ENCODE data around the gene ZRSR2. TPM values are rescaled to one million over a fixed set of nuclear protein-coding genes. Genes with fewer than 3 reads are reported as not detected.

ZRSR2 gene
- total and polyA plus RNA-seq, 10 of the 15 experiments (the other 5 are each of a cell fraction or from before 2014, with no cell fraction given) = 8.8 to 34.1 (median 15.6) TPM

DNA sequence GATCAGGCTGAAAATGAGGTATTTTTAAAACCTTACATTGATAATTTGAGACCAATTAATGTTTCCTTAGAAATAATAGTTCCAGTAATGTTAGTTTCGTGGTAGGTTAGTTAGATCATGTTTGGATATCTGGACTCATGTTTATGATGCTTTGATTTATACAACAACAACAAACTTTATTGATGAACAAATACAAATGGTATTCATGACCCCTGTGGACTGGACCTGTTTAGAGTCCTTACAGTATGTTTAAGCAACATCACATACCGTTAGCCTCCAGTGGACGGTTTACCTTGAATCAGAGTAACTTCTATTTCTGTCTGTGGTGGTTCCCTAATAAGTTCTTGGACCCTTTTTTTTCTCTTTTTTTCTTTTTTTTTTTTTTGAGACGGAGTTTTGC lies 18.0 kb downstream of the ZRSR2 start:
- Histone ChIP-seq H3K4me1 (ENCODE audit: control insufficient read depth, insufficient read depth, low read length) (no peaks in the 10 kb centered on the region), H3K79me2 (ENCODE audit: control insufficient read depth, insufficient read depth, low read length) (no peaks in the 10 kb centered on the region), H4K20me1 (ENCODE audit: control insufficient read depth, insufficient read depth) (no peaks in the 10 kb centered on the region), H2AFZ (ENCODE audit: control insufficient read depth, low read depth, low read length) (no peak overlapping the region), H3K9me3 (replicated peaks; ENCODE audit: control insufficient read depth, insufficient read depth, low read length) (no peaks in the 10 kb centered on the region), H3K36me3 (ENCODE audit: control insufficient read depth in 2 of 2, insufficient read depth in 2 of 2, low read length in 1 of 2) (peaks cover 4 to 40% of the 10 kb centered on the region in 2 experiments), H3K9ac (ENCODE audit: control insufficient read depth, insufficient read depth, low read length) (no peak overlapping the region), H3K27ac (ENCODE audit: control insufficient read depth, insufficient read depth) (no peak overlapping the region), H3K27me3 (replicated peaks in 1 of 2; ENCODE audit: control insufficient read depth in 2 of 2, insufficient read depth in 2 of 2, low read length in 1 of 2) (no peaks in the 10 kb centered on the region), H3K4me3 (no peak overlapping the region), H3K4me2 (ENCODE audit: control insufficient read depth, insufficient read depth) (no peak overlapping the region)
- ChIA-PET RAD21 (ENCODE audit: unreplicated experiment) (no interaction called here), CTCF (interaction anchor here (1.5 kb wide), 1 partner anchor 8 kb away, joined by 3 read pairs; no protein-coding TSS in a partner anchor), POLR2A (no interaction called here), SMC1A (ENCODE audit: uncharacterized antibody, unreplicated experiment) (interaction anchor here (1.8 kb wide), 1 partner anchor 8 kb away, joined by 6 read pairs; no protein-coding TSS in a partner anchor)
- FAIRE-seq (no peak), DNase-seq (ENCODE audit: low read depth, low spot score) (no peak), ATAC-seq (no peak)
- WGBS (ENCODE audit: insufficient coverage, insufficient replicate concordance, low lambda C conversion rate, missing lambda C conversion rate) = 98% methylated on average over 3 of the region's 4 CpGs
- no TSS peak for BruUV-seq (replicated peaks)
- in situ Hi-C loops (cut with MboI) = no loop called here
- intact Hi-C loops (cut with micrococcal nuclease; ENCODE audit: unreplicated experiment) = no loop called here
- TF ChIP-seq USF2 (IDR thresholded peaks at IDR 0.05; ENCODE audit: borderline replicate concordance, low read depth, low read length) (no peak), EED (IDR thresholded peaks at IDR 0.05; ENCODE audit: low read depth) (no peak), CUX1 (IDR thresholded peaks at IDR 0.05; ENCODE audit: insufficient replicate concordance, low read depth, low read length) (no peak), CHD2 (IDR thresholded peaks at IDR 0.05; ENCODE audit: borderline replicate concordance, low read depth, low read length) (no peak), POLR2AphosphoS2 (IDR thresholded peaks at IDR 0.05; ENCODE audit: low read depth, low read length) (no peak), JUNB (IDR thresholded peaks at IDR 0.05) (no peak), SUPT20H (IDR thresholded peaks at IDR 0.05; ENCODE audit: borderline replicate concordance, control insufficient read depth, low read depth, low read length) (no peak), USF1 (IDR thresholded peaks at IDR 0.05; ENCODE audit: borderline replicate concordance, extremely low read length, insufficient read depth, low read depth, low read length) (no peak), RELA (IDR thresholded peaks at IDR 0.05; ENCODE audit: borderline replicate concordance, partially characterized antibody) (no peak), SRF (IDR thresholded peaks at IDR 0.05; ENCODE audit: low read depth in 2 of 2, low read length in 2 of 2) (no peak)
- TF ChIP-seq, protein P1, sequence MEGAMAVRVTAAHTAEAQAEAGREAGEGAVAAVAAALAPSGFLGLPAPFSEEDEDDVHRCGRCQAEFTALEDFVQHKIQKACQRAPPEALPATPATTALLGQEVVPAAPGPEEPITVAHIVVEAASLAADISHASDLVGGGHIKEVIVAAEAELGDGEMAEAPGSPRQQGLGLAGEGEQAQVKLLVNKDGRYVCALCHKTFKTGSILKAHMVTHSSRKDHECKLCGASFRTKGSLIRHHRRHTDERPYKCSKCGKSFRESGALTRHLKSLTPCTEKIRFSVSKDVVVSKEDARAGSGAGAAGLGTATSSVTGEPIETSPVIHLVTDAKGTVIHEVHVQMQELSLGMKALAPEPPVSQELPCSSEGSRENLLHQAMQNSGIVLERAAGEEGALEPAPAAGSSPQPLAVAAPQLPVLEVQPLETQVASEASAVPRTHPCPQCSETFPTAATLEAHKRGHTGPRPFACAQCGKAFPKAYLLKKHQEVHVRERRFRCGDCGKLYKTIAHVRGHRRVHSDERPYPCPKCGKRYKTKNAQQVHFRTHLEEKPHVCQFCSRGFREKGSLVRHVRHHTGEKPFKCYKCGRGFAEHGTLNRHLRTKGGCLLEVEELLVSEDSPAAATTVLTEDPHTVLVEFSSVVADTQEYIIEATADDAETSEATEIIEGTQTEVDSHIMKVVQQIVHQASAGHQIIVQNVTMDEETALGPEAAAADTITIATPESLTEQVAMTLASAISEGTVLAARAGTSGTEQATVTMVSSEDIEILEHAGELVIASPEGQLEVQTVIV (IDR thresholded peaks at IDR 0.05; ENCODE audit: borderline replicate concordance, partially characterized antibody) = no peak
- TF ChIP-seq, protein P2, sequence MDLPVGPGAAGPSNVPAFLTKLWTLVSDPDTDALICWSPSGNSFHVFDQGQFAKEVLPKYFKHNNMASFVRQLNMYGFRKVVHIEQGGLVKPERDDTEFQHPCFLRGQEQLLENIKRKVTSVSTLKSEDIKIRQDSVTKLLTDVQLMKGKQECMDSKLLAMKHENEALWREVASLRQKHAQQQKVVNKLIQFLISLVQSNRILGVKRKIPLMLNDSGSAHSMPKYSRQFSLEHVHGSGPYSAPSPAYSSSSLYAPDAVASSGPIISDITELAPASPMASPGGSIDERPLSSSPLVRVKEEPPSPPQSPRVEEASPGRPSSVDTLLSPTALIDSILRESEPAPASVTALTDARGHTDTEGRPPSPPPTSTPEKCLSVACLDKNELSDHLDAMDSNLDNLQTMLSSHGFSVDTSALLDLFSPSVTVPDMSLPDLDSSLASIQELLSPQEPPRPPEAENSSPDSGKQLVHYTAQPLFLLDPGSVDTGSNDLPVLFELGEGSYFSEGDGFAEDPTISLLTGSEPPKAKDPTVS (IDR thresholded peaks at IDR 0.05; ENCODE audit: low read depth, low read length) = no peak
